Fibroblast of skin of left biceps (primary cell): ENCODE data around the gene PAX1.

Experiments
- DNase-seq, 2 experiments: peaks; one replicate each; pipeline ENCODE4 v3.0.0-alpha.2; 2013; ENCODE audit warnings: low read depth in 2 of 2

Gene PAX1

GRCh38 chr20:21725892-21726291, 20.4 kb downstream of the PAX1 start:
- no peak for DNase-seq

GRCh38 chr20:21729316-21729715, 23.9 kb downstream of the PAX1 start:
- no peak for DNase-seq

- DNase-seq: no peak
Measured at GRCh38 chr20:21739161-21739560, 33.7 kb downstream of the PAX1 start.

- DNase-seq: no peak
Measured at GRCh38 chr20:21739682-21740081, 34.2 kb downstream of the PAX1 start.

GRCh38 chr20:21741266-21741665, 35.8 kb downstream of the PAX1 start:
- DNase-seq: no peak

- DNase-seq: no peak
Measured at GRCh38 chr20:21762646-21763045, 57.2 kb downstream of the PAX1 start.

- no peak for DNase-seq
Measured at GRCh38 chr20:21767200-21767738, 61.8 kb downstream of the PAX1 start.

- DNase-seq: no peak
Measured at GRCh38 chr20:21767739-21768223, 62.3 kb downstream of the PAX1 start.
